Measurements from ENCODE around the gene AGRN.

Gene AGRN

DNA sequence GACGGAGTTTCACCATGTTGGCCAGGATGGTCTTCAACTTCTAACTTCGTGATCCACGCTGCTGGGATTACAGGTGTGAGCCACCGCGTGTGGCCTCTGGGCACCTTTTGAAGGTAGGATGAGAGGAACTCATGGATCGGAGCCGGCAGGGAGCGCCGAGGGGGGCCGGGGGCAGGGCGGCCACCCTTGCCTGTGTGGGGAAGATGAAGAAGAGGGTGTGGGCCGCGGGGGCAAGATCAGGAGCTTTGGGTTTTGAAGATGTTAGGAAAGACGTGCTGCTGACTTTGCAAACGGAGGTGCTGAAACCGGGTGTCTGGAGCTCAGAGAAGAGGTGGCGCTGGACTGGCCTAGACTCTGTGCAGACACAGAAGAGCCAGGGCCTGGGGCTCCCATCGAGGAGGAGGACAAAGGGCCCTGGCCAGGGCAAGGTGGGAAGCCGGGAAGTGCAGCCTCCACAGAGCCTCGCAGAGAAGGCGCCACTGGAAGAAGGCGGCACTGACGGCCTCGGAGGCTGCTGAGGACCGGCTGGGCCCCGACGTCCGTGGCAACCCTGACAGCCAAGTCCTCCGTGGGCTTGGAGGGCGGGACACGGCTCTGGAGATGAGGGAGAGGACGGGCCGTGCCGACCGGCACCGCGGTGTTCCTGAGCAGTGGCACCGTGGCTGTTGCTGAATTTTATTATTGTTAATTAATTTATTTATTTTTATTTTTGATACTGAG lies 40.5 kb downstream of the AGRN start:
- no peak for TF ChIP-seq HDGF (IDR thresholded peaks at IDR 0.05; ENCODE audit: borderline replicate concordance)
- no peak for TF ChIP-seq L3MBTL2 (conservative IDR thresholded peaks at IDR 0.05)
- no peak for TF ChIP-seq SUZ12 (IDR thresholded peaks at IDR 0.05)
- TF ChIP-seq FOXA1 (IDR thresholded peaks at IDR 0.05): no peak
- no peak for TF ChIP-seq ARNT (IDR thresholded peaks at IDR 0.05)
- TF ChIP-seq LEF1 (IDR thresholded peaks at IDR 0.05; ENCODE audit: borderline replicate concordance): no peak
- no peak for TF ChIP-seq TARDBP (IDR thresholded peaks at IDR 0.05)
- TF ChIP-seq SP1 (IDR thresholded peaks at IDR 0.05): no peak
- TF ChIP-seq, protein P1, sequence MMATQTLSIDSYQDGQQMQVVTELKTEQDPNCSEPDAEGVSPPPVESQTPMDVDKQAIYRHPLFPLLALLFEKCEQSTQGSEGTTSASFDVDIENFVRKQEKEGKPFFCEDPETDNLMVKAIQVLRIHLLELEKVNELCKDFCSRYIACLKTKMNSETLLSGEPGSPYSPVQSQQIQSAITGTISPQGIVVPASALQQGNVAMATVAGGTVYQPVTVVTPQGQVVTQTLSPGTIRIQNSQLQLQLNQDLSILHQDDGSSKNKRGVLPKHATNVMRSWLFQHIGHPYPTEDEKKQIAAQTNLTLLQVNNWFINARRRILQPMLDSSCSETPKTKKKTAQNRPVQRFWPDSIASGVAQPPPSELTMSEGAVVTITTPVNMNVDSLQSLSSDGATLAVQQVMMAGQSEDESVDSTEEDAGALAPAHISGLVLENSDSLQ (IDR thresholded peaks at IDR 0.05): no peak
- no peak for TF ChIP-seq BHLHE40 (IDR thresholded peaks at IDR 0.05; ENCODE audit: borderline replicate concordance)
- no peak for TF ChIP-seq ELF4 (IDR thresholded peaks at IDR 0.05)
- no peak for DNase-seq (ENCODE audit: extremely low spot score)
- ChIA-PET CTCF (interaction anchor here (0.6 to 0.8 kb wide), 2 partner anchors 171 to 212 kb away, joined by 3 read pairs; no protein-coding TSS in a partner anchor), POLR2A (interaction anchor here (0.9 to 1.3 kb wide), 3 partner anchors 12 to 60 kb away, joined by 3 to 4 read pairs (median 3); partner anchors contain the start of gene HES4)

DNA sequence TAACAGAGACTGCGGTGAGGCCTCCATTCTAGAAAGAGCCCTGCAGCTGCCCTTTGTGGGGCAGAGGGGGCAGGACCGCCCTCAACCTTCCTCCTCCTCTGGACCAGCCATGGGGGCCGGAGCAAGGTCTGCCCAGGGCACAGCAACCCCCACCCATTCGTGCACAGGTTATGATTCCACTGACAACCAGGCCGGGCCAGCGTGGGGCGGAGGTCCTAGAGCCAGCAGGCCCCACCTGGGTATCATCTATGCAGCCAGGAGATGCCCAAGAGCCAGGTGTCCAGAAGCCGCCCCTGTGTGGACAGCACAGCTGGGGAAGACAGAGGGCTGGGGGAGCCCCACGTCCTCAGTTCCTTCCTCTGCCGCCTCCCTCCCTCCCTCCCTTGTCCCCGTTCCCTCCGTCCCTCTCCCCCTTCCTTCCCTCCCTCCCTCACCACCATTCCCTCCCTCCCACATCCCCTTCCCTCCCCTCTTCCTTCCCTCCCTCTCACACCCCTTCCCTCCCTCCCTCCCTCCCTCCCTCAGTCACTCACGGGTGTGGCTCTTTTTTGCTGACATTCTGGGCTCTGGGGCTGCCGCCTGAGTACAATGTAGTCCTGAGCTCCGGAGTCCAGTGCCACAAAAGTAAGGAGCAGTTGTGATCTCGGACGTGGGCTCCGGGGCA lies 41.9 kb downstream of the AGRN start:
- ChIA-PET POLR2A (interaction anchor here (0.6 to 1.1 kb wide), 2 partner anchors 54 to 61 kb away, joined by 3 read pairs; no protein-coding TSS in a partner anchor), CTCF (interaction anchor here (0.7 kb wide), 1 partner anchor 77 kb away, joined by 3 read pairs; no protein-coding TSS in a partner anchor)
- no peak for DNase-seq (ENCODE audit: extremely low spot score)
- TF ChIP-seq ARNT (IDR thresholded peaks at IDR 0.05) (no peak), CTBP1 (IDR thresholded peaks at IDR 0.05; ENCODE audit: borderline replicate concordance) (no peak), ZNF384 (IDR thresholded peaks at IDR 0.05) (no peak), LEF1 (IDR thresholded peaks at IDR 0.05; ENCODE audit: borderline replicate concordance) (no peak), FOXM1 (IDR thresholded peaks at IDR 0.05; ENCODE audit: borderline replicate concordance) (no peak), NFRKB (IDR thresholded peaks at IDR 0.05) (no peak), BHLHE40 (IDR thresholded peaks at IDR 0.05; ENCODE audit: borderline replicate concordance) (no peak), TARDBP (IDR thresholded peaks at IDR 0.05) (no peak), SP1 (IDR thresholded peaks at IDR 0.05) (no peak), L3MBTL2 (conservative IDR thresholded peaks at IDR 0.05) (no peak)
- TF ChIP-seq, protein P1 (IDR thresholded peaks at IDR 0.05): no peak

DNA sequence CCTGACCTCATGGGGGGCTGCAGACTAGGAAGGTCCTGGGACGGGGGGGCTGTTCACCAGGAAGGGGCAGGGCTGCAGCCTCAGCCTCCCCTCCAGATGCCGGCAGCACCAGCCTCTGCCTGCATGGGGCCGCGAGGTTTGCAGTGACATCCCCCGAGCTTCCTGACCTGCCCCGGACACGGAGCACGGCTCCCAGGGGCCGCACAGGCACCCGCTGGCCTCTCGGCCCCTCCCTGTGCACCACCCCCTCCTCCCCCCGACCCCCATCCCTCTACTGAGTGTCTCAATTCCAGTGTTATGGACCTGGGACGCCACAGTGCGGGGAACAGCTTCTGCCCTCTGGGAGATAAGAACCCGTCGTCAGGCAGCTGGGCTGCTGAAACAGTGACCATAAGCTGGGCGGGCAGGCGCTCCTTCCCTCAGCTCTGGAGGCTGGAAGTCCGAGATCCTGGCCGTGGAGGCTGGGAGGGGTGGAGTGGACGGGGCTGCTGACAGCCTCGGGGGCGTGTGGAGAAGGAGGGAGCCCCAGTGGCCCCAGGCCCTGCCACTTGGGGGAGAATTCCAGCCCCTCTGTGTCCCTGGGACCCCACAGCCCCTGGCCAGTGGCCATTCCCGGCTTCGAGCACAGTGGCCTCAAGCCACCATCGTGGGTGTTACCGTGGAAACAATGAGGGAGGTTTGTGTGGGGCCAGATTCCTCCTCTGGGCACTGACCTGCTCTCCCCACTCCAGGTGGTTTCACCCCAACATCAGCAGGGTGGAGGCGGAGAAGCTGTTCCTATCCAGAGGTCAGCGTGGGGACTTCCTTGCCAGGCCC lies 42.6 kb downstream of the AGRN start:
- CTCF ChIA-PET: interaction anchor here (0.7 to 1.1 kb wide), 2 partner anchors 45 to 78 kb away, joined by 3 read pairs; no protein-coding TSS in a partner anchor
- POLR2A ChIA-PET: interaction anchor here (1.1 kb wide), 1 partner anchor 61 kb away, joined by 3 read pairs; no protein-coding TSS in a partner anchor
- no peak for DNase-seq (ENCODE audit: extremely low spot score)
- TF ChIP-seq FOXK2 (IDR thresholded peaks at IDR 0.05): no peak
- no peak for TF ChIP-seq NFRKB (IDR thresholded peaks at IDR 0.05)
- TF ChIP-seq ZNF384 (IDR thresholded peaks at IDR 0.05): no peak
- TF ChIP-seq SP1 (IDR thresholded peaks at IDR 0.05): no peak
- TF ChIP-seq FOXA1 (IDR thresholded peaks at IDR 0.05): no peak
- TF ChIP-seq SUZ12 (IDR thresholded peaks at IDR 0.05): no peak

DNA sequence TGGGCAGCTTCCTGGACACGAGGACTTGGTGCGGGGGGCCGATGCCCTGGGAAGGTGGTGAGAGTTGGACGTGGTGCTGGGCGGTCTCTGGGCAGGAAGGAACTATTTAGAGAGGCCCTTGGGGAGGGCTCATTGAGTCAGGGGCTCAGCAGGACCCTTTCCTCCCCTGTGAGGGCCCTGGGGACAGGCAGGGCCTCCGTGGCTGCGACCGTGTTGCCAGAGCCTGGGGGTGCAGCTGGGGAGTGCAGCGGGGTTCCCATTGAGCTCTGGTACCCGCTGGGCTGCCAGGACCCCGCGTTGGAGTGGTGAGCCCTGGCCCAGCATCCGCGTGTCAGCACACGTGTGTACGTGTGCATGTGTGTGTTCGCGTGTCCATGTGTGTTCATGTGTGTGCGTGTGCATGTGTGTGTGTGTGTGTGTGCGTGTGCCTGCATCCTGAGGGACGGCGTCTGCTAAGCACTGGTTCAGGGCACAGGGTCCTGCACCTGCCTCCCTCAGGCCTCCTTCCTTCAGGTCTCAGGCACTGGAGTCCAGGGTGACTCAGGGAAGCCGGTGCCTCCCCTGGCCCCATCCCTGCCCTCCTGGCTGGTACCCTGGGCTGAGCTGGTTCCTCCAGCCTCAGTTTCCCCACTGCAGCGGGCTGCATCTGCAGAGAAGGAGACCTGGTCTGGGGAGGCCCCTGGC lies 43.5 kb downstream of the AGRN start:
- CTCF ChIA-PET: interaction anchor here (0.8 to 1.6 kb wide), 6 partner anchors 11 to 120 kb away, joined by 3 to 22 read pairs (median 4); partner anchors contain the start of genes AGRN, PERM1 and RNF223
- POLR2A ChIA-PET: interaction anchor here (0.8 to 1.4 kb wide), 5 partner anchors 62 to 210 kb away, joined by 3 to 5 read pairs (median 3); partner anchors contain the start of gene UBE2J2
- TF ChIP-seq NFRKB (IDR thresholded peaks at IDR 0.05) (no peak), LEF1 (IDR thresholded peaks at IDR 0.05; ENCODE audit: borderline replicate concordance) (no peak), SP1 (IDR thresholded peaks at IDR 0.05) (no peak), SUZ12 (IDR thresholded peaks at IDR 0.05) (no peak), L3MBTL2 (conservative IDR thresholded peaks at IDR 0.05) (no peak), ZNF384 (IDR thresholded peaks at IDR 0.05) (no peak), TARDBP (IDR thresholded peaks at IDR 0.05) (no peak), FOXM1 (IDR thresholded peaks at IDR 0.05; ENCODE audit: borderline replicate concordance) (no peak), FOXA1 (IDR thresholded peaks at IDR 0.05) (no peak), ARNT (IDR thresholded peaks at IDR 0.05) (no peak), BHLHE40 (IDR thresholded peaks at IDR 0.05; ENCODE audit: borderline replicate concordance) (no peak), HDGF (IDR thresholded peaks at IDR 0.05; ENCODE audit: borderline replicate concordance) (no peak)
- TF ChIP-seq, protein P1 (IDR thresholded peaks at IDR 0.05): no peak

More for the DNA sequence above, 43.5 kb downstream of the AGRN start:
- DNase-seq (ENCODE audit: extremely low spot score): no peak
